Measurements from ENCODE around the gene OR6Q1.

OR6Q1 gene

GRCh38 chr11:58024601-58025091 lies 6.1 kb upstream of the OR6Q1 start:
- Histone ChIP-seq H3K27me3 (no peaks in the 10 kb centered on the region), H3K36me3 (no peaks in the 10 kb centered on the region), H3K4me1 (no peaks in the 10 kb centered on the region), H3K9me3 (no peaks in the 10 kb centered on the region), H3K4me3 (ENCODE audit: low read depth, low read length) (no peak overlapping the region)
- TF ChIP-seq CTCF (IDR thresholded peaks at IDR 0.05; ENCODE audit: low read depth, low read length): no peak
- DNase-seq: no peak

GRCh38 chr11:58027341-58027740 lies 3.4 kb upstream of the OR6Q1 start:
- no peak for TF ChIP-seq CTCF (IDR thresholded peaks at IDR 0.05; ENCODE audit: low read depth, low read length)
- no peak for DNase-seq
- H3K27me3 ChIP-seq: no peaks in the 10 kb centered on the region
- no peaks in the 10 kb centered on the region for H3K9me3 ChIP-seq
- no peaks in the 10 kb centered on the region for H3K4me1 ChIP-seq
- H3K4me3 ChIP-seq (ENCODE audit: low read depth, low read length): no peak overlapping the region
- no peaks in the 10 kb centered on the region for H3K36me3 ChIP-seq

GRCh38 chr11:58028687-58029411 lies 1.9 kb upstream of the OR6Q1 start:
- DNase-seq: no peak
- Histone ChIP-seq H3K9me3 (no peaks in the 10 kb centered on the region), H3K4me1 (no peaks in the 10 kb centered on the region), H3K27me3 (no peaks in the 10 kb centered on the region), H3K4me3 (ENCODE audit: low read depth, low read length) (no peak overlapping the region), H3K36me3 (no peaks in the 10 kb centered on the region)
- no peak for TF ChIP-seq CTCF (IDR thresholded peaks at IDR 0.05; ENCODE audit: low read depth, low read length)

GRCh38 chr11:58034471-58034870 lies 3.7 kb downstream of the OR6Q1 start:
- no peak for DNase-seq
- Histone ChIP-seq H3K27me3 (no peaks in the 10 kb centered on the region), H3K4me3 (ENCODE audit: low read depth, low read length) (no peak overlapping the region), H3K36me3 (no peaks in the 10 kb centered on the region), H3K9me3 (no peaks in the 10 kb centered on the region), H3K4me1 (no peaks in the 10 kb centered on the region)
- TF ChIP-seq CTCF (IDR thresholded peaks at IDR 0.05; ENCODE audit: low read depth, low read length): no peak

GRCh38 chr11:58039589-58039988 lies 8.8 kb downstream of the OR6Q1 start:
- no peak for DNase-seq
- H3K36me3 ChIP-seq: no peaks in the 10 kb centered on the region
- TF ChIP-seq CTCF (IDR thresholded peaks at IDR 0.05; ENCODE audit: low read depth, low read length): no peak

GRCh38 chr11:58043379-58043778 lies 12.6 kb downstream of the OR6Q1 start:
- TF ChIP-seq CTCF (IDR thresholded peaks at IDR 0.05; ENCODE audit: low read depth, low read length): no peak
- no peaks in the 10 kb centered on the region for H3K36me3 ChIP-seq
- H3K27me3 ChIP-seq: no peaks in the 10 kb centered on the region
- H3K4me3 ChIP-seq (ENCODE audit: low read depth, low read length): no peak overlapping the region
- H3K4me1 ChIP-seq: no peaks in the 10 kb centered on the region
- DNase-seq: no peak
- no peaks in the 10 kb centered on the region for H3K9me3 ChIP-seq

More at GRCh38 chr11:58039589-58039988, 8.8 kb downstream of the OR6Q1 start:
- Histone ChIP-seq H3K4me3 (ENCODE audit: low read depth, low read length) (no peak overlapping the region), H3K27me3 (no peaks in the 10 kb centered on the region), H3K4me1 (no peaks in the 10 kb centered on the region), H3K9me3 (no peaks in the 10 kb centered on the region)

Measured in BE2C (cell line).